Suprapubic skin (tissue), 4 donors: ENCODE results near the gene ARL6IP6.

Experiments
- POLR2A ChIP-seq, 2 donors: fragments of 450-650 bp; IDR thresholded peaks; one replicate each; pipeline ENCODE4 v1.6.1; 2017; ENCODE audit warnings: antibody characterized with exemption in 2 of 2, mild to moderate bottlenecking in 2 of 2, moderate library complexity in 2 of 2
- POLR2AphosphoS5 ChIP-seq, 3 donors: sonication (generic); formaldehyde crosslinking; IDR thresholded peaks; one replicate each; pipeline ENCODE4 v1.6.1; 2017; ENCODE audit warnings: antibody characterized with exemption in 3 of 3
- TF ChIP-seq, protein P1 (sequence below), 2 donors: fragments of 200-600 bp in 1 of 2; fragments of 450-650 bp in 1 of 2; sonication (generic) in 1 of 2; IDR thresholded peaks; one replicate each; pipeline ENCODE4 v1.5.1; 2016 to 2019; ENCODE audit warnings: antibody characterized with exemption in 2 of 2, mild to moderate bottlenecking in 1 of 2, moderate library complexity in 1 of 2

DNA sequence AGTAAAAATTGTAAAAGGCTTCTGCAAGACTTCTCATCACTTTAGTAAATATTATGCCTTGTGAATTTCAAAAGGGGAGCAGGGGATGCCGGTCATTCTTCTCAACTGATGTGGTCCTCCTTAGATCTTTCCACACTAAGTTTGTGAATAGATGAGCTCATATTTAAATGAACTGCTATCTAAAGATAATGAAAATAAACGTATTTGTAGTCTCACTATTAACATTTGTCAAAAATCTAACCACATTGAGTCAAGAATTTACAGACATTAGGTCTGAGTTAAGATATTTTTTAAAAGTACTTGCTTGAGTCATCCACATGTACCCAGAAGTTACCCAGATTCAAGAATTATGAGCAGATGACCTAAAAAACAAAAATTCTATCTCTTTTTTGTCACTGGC, 7.7 kb upstream of the ARL6IP6 start:
- TF ChIP-seq POLR2AphosphoS5 (IDR thresholded peaks at IDR 0.05) (no peak), POLR2A (IDR thresholded peaks at IDR 0.05) (no peak)
- TF ChIP-seq, protein P1, sequence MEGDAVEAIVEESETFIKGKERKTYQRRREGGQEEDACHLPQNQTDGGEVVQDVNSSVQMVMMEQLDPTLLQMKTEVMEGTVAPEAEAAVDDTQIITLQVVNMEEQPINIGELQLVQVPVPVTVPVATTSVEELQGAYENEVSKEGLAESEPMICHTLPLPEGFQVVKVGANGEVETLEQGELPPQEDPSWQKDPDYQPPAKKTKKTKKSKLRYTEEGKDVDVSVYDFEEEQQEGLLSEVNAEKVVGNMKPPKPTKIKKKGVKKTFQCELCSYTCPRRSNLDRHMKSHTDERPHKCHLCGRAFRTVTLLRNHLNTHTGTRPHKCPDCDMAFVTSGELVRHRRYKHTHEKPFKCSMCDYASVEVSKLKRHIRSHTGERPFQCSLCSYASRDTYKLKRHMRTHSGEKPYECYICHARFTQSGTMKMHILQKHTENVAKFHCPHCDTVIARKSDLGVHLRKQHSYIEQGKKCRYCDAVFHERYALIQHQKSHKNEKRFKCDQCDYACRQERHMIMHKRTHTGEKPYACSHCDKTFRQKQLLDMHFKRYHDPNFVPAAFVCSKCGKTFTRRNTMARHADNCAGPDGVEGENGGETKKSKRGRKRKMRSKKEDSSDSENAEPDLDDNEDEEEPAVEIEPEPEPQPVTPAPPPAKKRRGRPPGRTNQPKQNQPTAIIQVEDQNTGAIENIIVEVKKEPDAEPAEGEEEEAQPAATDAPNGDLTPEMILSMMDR (IDR thresholded peaks at IDR 0.05), result no peak
